Measurements from ENCODE around the gene DDX56.

- TF ChIP-seq CTCF (IDR thresholded peaks at IDR 0.05) (no peak), POLR2A (IDR thresholded peaks at IDR 0.05) (no peak), POLR2AphosphoS5 (IDR thresholded peaks at IDR 0.05) (no peak)
Measured at GRCh38 chr7:44569959-44570358, 3.7 kb downstream of the DDX56 start.

Measured in sigmoid colon (tissue), 4 donors.